MM.1S (cell line): ENCODE results near the gene KEAP1.

Experiments used
- DNase-seq: peaks from one replicate; pipeline ENCODE4 v3.0.0-alpha.2; 2015
- H2AFZ ChIP-seq: fragments of 300-600 bp; sonication (generic); 2 replicates; pipeline ENCODE4 v1.6.0; 2016; ENCODE audit warnings: antibody characterized with exemption, low read length
- H3F3A ChIP-seq: fragments of 300-600 bp; sonication (generic); 2 replicates; pipeline ENCODE4 v1.6.1; 2016; ENCODE audit warnings: mild to moderate bottlenecking, antibody characterized with exemption, low read length, moderate library complexity, mixed read lengths; ENCODE audit not compliant: insufficient read depth
- H3K27ac ChIP-seq: fragments of 300-600 bp; sonication (generic); 2 replicates; pipeline ENCODE4 v1.5.1; 2016; ENCODE audit warnings: mild to moderate bottlenecking, low read length
- H3K27me3 ChIP-seq: fragments of 300-600 bp; sonication (generic); replicated peaks from 2 replicates; pipeline ENCODE4 v1.6.0; 2016; ENCODE audit warnings: low read length; ENCODE audit not compliant: insufficient read depth
- H3K36me3 ChIP-seq: fragments of 300-600 bp; sonication (generic); replicated peaks from 2 replicates; pipeline ENCODE4 v1.6.1; 2016; ENCODE audit warnings: mild to moderate bottlenecking, low read length, mixed read lengths; ENCODE audit not compliant: insufficient read depth
- H3K4me1 ChIP-seq: fragments of 300-600 bp; sonication (generic); 2 replicates; pipeline ENCODE4 v1.6.1; 2016; ENCODE audit warnings: low read length, mixed read lengths
- H3K4me2 ChIP-seq: fragments of 300-600 bp; sonication (generic); 2 replicates; pipeline ENCODE4 v1.6.0; 2016; ENCODE audit warnings: low read depth, low read length
- H3K4me3 ChIP-seq: fragments of 300-600 bp; sonication (generic); 2 replicates; pipeline ENCODE4 v1.5.1; 2016; ENCODE audit warnings: low read length, mixed read lengths
- H3K79me2 ChIP-seq: fragments of 300-600 bp; sonication (generic); 2 replicates; pipeline ENCODE4 v1.6.1; 2016; ENCODE audit warnings: mixed run types, low read length, mixed read lengths
- H3K9ac ChIP-seq: fragments of 300-600 bp; sonication (generic); 2 replicates; pipeline ENCODE4 v1.6.1; 2016; ENCODE audit warnings: low read length, mixed read lengths
- H3K9me2 ChIP-seq: fragments of 300-600 bp; sonication (generic); replicated peaks from 2 replicates; pipeline ENCODE4 v1.6.1; 2016; ENCODE audit warnings: mild to moderate bottlenecking, low read length, mixed read lengths; ENCODE audit not compliant: insufficient read depth
- H3K9me3 ChIP-seq: fragments of 300-600 bp; sonication (generic); replicated peaks from 2 replicates; pipeline ENCODE4 v1.6.1; 2016; ENCODE audit warnings: mild to moderate bottlenecking, low read length, mixed read lengths; ENCODE audit not compliant: insufficient read depth
- H4K20me1 ChIP-seq: fragments of 300-600 bp; sonication (generic); 2 replicates; pipeline ENCODE4 v1.6.1; 2016; ENCODE audit warnings: mild to moderate bottlenecking, low read length, moderate library complexity, mixed read lengths; ENCODE audit not compliant: insufficient read depth
- EZH2 ChIP-seq: fragments of 300-600 bp; sonication (generic); optimal IDR thresholded peaks from 2 replicates; pipeline ENCODE3; 2017; ENCODE audit warnings: low read depth, mild to moderate bottlenecking, antibody characterized with exemption, low read length, mixed read lengths
- EZH2phosphoT487 ChIP-seq: fragments of 300-600 bp; sonication (generic); IDR thresholded peaks from 2 replicates; pipeline ENCODE4 v1.6.1; 2018; ENCODE audit warnings: antibody characterized with exemption, low read length
- TF ChIP-seq, protein P1 (sequence below): fragments of 300-600 bp; sonication (generic); IDR thresholded peaks from 2 replicates; pipeline ENCODE4 v1.5.1; 2016; ENCODE audit warnings: antibody characterized with exemption, low read length, mixed read lengths

Gene KEAP1

GRCh38 chr19:10523135-10523636 lies 20.0 kb upstream of the KEAP1 start:
- Histone ChIP-seq H4K20me1 (no peaks in the 10 kb centered on the region), H2AFZ (no peak overlapping the region), H3K27me3 (peaks cover 19% of the 10 kb centered on the region), H3K36me3 (no peaks in the 10 kb centered on the region), H3K9me3 (no peaks in the 10 kb centered on the region), H3K27ac (no peak overlapping the region), H3K9me2 (no peaks in the 10 kb centered on the region), H3F3A (no peaks in the 10 kb centered on the region), H3K9ac (no peak overlapping the region), H3K4me2 (no peak overlapping the region), H3K4me1 (no peaks in the 10 kb centered on the region), H3K4me3 (no peak overlapping the region), H3K79me2 (no peaks in the 10 kb centered on the region)
- TF ChIP-seq EZH2phosphoT487 = no peak
- TF ChIP-seq EZH2 = no peak
- TF ChIP-seq, protein P1, sequence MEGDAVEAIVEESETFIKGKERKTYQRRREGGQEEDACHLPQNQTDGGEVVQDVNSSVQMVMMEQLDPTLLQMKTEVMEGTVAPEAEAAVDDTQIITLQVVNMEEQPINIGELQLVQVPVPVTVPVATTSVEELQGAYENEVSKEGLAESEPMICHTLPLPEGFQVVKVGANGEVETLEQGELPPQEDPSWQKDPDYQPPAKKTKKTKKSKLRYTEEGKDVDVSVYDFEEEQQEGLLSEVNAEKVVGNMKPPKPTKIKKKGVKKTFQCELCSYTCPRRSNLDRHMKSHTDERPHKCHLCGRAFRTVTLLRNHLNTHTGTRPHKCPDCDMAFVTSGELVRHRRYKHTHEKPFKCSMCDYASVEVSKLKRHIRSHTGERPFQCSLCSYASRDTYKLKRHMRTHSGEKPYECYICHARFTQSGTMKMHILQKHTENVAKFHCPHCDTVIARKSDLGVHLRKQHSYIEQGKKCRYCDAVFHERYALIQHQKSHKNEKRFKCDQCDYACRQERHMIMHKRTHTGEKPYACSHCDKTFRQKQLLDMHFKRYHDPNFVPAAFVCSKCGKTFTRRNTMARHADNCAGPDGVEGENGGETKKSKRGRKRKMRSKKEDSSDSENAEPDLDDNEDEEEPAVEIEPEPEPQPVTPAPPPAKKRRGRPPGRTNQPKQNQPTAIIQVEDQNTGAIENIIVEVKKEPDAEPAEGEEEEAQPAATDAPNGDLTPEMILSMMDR = no peak
- no peak for DNase-seq

GRCh38 chr19:10521461-10522171 lies 18.5 kb upstream of the KEAP1 start:
- no peaks in the 10 kb centered on the region for H3K79me2 ChIP-seq
- no peaks in the 10 kb centered on the region for H3K4me1 ChIP-seq
- H2AFZ ChIP-seq = no peak overlapping the region
- no peak for DNase-seq
- TF ChIP-seq EZH2 = no peak
- TF ChIP-seq EZH2phosphoT487 = no peak
- TF ChIP-seq, protein P1 = no peak
- no peak overlapping the region for H3K27ac ChIP-seq
- H3K4me2 ChIP-seq = no peak overlapping the region
- H3K27me3 ChIP-seq = peaks cover 35% of the 10 kb centered on the region
- H3K9me3 ChIP-seq = no peaks in the 10 kb centered on the region
- H4K20me1 ChIP-seq = no peaks in the 10 kb centered on the region
- no peaks in the 10 kb centered on the region for H3K36me3 ChIP-seq
- no peak overlapping the region for H3K9ac ChIP-seq
- no peaks in the 10 kb centered on the region for H3K9me2 ChIP-seq
- no peak overlapping the region for H3K4me3 ChIP-seq
- no peaks in the 10 kb centered on the region for H3F3A ChIP-seq

DNA sequence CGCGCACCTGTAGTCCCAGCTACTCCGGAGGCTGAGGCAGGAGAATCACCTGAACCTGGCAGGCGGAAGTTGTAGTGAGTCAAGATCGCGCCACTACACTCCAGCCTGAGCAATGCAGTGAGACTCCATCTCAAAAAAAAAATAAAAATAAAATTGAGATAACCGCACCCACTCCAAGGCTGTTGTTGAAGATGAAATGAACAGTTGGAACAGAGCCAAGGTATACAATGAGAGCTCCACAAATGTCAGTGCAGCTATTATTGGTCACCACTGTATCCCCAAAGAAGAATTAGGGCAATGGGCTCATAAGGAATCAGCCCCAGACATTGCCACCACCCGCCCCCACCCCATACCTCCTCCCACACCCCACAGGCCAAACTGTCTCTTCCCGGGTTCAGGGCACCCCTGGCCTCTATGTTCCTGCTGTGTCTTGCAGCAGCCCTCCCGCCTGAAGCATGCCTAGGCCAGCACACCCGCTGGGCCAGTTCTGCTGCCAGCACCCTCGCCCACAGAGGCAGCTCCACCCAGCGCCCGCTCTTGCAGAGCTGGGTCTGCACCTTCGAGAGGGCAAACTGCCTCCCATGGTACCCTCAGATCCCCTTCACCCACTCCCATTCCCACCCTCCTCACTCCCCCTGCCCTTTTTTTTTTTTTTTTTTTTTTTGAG lies 17.6 kb upstream of the KEAP1 start:
- no peaks in the 10 kb centered on the region for H3K36me3 ChIP-seq
- no peak for TF ChIP-seq EZH2phosphoT487
- TF ChIP-seq, protein P1 = no peak
- no peak for TF ChIP-seq EZH2
- no peaks in the 10 kb centered on the region for H3F3A ChIP-seq
- peaks cover 43% of the 10 kb centered on the region for H3K27me3 ChIP-seq
- no peaks in the 10 kb centered on the region for H4K20me1 ChIP-seq
- H2AFZ ChIP-seq = no peak overlapping the region
- no peaks in the 10 kb centered on the region for H3K4me1 ChIP-seq
- DNase-seq = no peak
- no peaks in the 10 kb centered on the region for H3K79me2 ChIP-seq
- H3K9me3 ChIP-seq = no peaks in the 10 kb centered on the region
- H3K9me2 ChIP-seq = no peaks in the 10 kb centered on the region
- H3K27ac ChIP-seq = no peak overlapping the region
- H3K4me2 ChIP-seq = no peak overlapping the region
- H3K9ac ChIP-seq = no peak overlapping the region
- no peak overlapping the region for H3K4me3 ChIP-seq
